Type B pancreatic cell (in vitro differentiated cells): Measurements from ENCODE around the gene TRUB2. TPM values are rescaled to one million over a fixed set of nuclear protein-coding genes. Genes with fewer than 3 reads are reported as not detected.

Experiments
- DNase-seq: peaks from one replicate; pipeline ENCODE4 v3.0.0; 2021; ENCODE audit warnings: mixed read lengths; ENCODE audit not compliant: unreplicated experiment; ENCODE audit errors: extremely low spot score
- H3K27ac Mint-ChIP-seq: 2 replicates; pipeline ENCODE4 v1.8.0; 2021; ENCODE audit warnings: mild to moderate bottlenecking, mixed read lengths
- H3K27me3 Mint-ChIP-seq: 2 replicates; pipeline ENCODE4 v1.8.0; 2021; ENCODE audit warnings: mixed read lengths
- H3K36me3 Mint-ChIP-seq: 2 replicates; pipeline ENCODE4 v1.8.0; 2021; ENCODE audit warnings: mixed read lengths
- H3K4me1 Mint-ChIP-seq: one replicate; pipeline ENCODE4 v1.8.0; 2021; ENCODE audit warnings: mixed read lengths; ENCODE audit not compliant: unreplicated experiment
- H3K4me3 Mint-ChIP-seq: 2 replicates; pipeline ENCODE4 v1.8.0; 2021; ENCODE audit warnings: mild to moderate bottlenecking, mixed read lengths
- H3K9me3 Mint-ChIP-seq: 2 replicates; pipeline ENCODE4 v1.8.0; 2021; ENCODE audit warnings: mixed read lengths
- CTCF ChIP-seq: fragments of 200-600 bp; sonication (generic); conservative IDR thresholded peaks from 2 replicates; pipeline ENCODE4 v1.5.0; 2021; ENCODE audit warnings: antibody characterized with exemption, mild to moderate bottlenecking
- total RNA-seq: library from RNA; stranded (reverse); gene quantifications from 2 replicates; pipeline ENCODE4 v1.2.1, GENCODE V29; 2021; ENCODE audit warnings: low replicate concordance

TRUB2 gene
- total RNA-seq, 1 donor from 2014 or later = 40.4 TPM

- peaks cover 2% of the 10 kb centered on the region for H3K27me3 Mint-ChIP-seq
- TF ChIP-seq CTCF = no peak
- no peaks in the 10 kb centered on the region for H3K9me3 Mint-ChIP-seq
- H3K27ac Mint-ChIP-seq = peak overlapping the region; percentile 98
- peak overlapping the region; percentile 97 for H3K4me3 Mint-ChIP-seq
- peaks cover 8% of the 10 kb centered on the region for H3K36me3 Mint-ChIP-seq
- H3K4me1 Mint-ChIP-seq = peaks cover 4% of the 10 kb centered on the region
- no peak for DNase-seq
These were observed 306 bp downstream of the TRUB2 start for GRCh38 chr9:128321879-128322403.

- no peak for DNase-seq
- TF ChIP-seq CTCF = no peak
- Mint-ChIP-seq H3K9me3 (no peaks in the 10 kb centered on the region), H3K27ac (no peak overlapping the region), H3K36me3 (peaks cover 8% of the 10 kb centered on the region), H3K4me1 (peaks cover 4% of the 10 kb centered on the region), H3K4me3 (peak overlapping the region; percentile 97), H3K27me3 (peaks cover 2% of the 10 kb centered on the region)
These were observed 904 bp downstream of the TRUB2 start for GRCh38 chr9:128321343-128321742.

GRCh38 chr9:128317629-128318028, 4.6 kb downstream of the TRUB2 start:
- Mint-ChIP-seq H3K4me1 (peaks cover 4% of the 10 kb centered on the region), H3K4me3 (peak overlapping the region; percentile 62), H3K27me3 (peaks cover 2% of the 10 kb centered on the region), H3K27ac (no peak overlapping the region), H3K36me3 (peaks cover 4% of the 10 kb centered on the region), H3K9me3 (no peaks in the 10 kb centered on the region)
- TF ChIP-seq CTCF = no peak
- DNase-seq = no peak

GRCh38 chr9:128316421-128316820, 5.8 kb downstream of the TRUB2 start:
- no peak overlapping the region for H3K27ac Mint-ChIP-seq

GRCh38 chr9:128314697-128315096, 7.5 kb downstream of the TRUB2 start:
- Mint-ChIP-seq H3K36me3 (peaks cover 4% of the 10 kb centered on the region), H3K4me1 (no peaks in the 10 kb centered on the region), H3K4me3 (no peak overlapping the region), H3K9me3 (no peaks in the 10 kb centered on the region), H3K27ac (no peak overlapping the region), H3K27me3 (no peaks in the 10 kb centered on the region)
- TF ChIP-seq CTCF = no peak
- no peak for DNase-seq

More at GRCh38 chr9:128316421-128316820, 5.8 kb downstream of the TRUB2 start:
- Mint-ChIP-seq H3K4me1 (no peaks in the 10 kb centered on the region), H3K9me3 (no peaks in the 10 kb centered on the region), H3K27me3 (no peaks in the 10 kb centered on the region), H3K36me3 (peaks cover 4% of the 10 kb centered on the region), H3K4me3 (no peak overlapping the region)
- DNase-seq = no peak
- TF ChIP-seq CTCF = no peak

- TF ChIP-seq CTCF = no peak
- no peak overlapping the region for H3K27ac Mint-ChIP-seq
- peaks cover 4% of the 10 kb centered on the region for H3K36me3 Mint-ChIP-seq
- DNase-seq = no peak
- H3K27me3 Mint-ChIP-seq = no peaks in the 10 kb centered on the region
- no peak overlapping the region for H3K4me3 Mint-ChIP-seq
- no peaks in the 10 kb centered on the region for H3K4me1 Mint-ChIP-seq
- no peaks in the 10 kb centered on the region for H3K9me3 Mint-ChIP-seq
These were observed 11.8 kb downstream of the TRUB2 start for GRCh38 chr9:128310461-128310860.
